ENCODE results near the gene SCN3A. TPM values are rescaled to one million over a fixed set of nuclear protein-coding genes. Genes with fewer than 3 reads are reported as not detected.

The SCN3A gene
- total RNA-seq, 1 experiment from 2014 or later = 0.07 TPM

DNA sequence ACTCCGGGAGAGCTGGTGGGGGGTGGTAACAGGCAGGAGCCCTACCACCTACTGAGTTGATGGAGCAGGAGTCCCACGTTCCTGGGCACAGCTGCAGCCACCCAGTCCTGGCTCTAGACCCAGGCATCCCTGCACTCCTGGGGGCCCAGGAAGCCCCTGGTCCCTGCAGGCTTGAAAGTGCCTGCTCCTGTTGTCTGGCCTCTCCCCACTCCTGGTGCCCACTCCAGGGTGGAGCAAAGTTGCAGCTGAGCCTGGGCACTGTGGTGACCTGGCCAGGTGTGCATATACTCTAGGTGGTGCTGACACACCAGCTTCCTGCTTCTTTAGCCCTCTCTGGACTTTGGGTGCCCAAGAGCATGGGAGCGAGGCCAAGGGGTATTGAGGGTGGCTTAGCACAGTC lies 129.5 kb downstream of the SCN3A start:
- ChIA-PET POLR2A (ENCODE audit: unreplicated experiment) (no interaction called here), CTCF (no interaction called here)
- no peaks in the 10 kb centered on the region for H3K4me1 ChIP-seq (ENCODE audit: insufficient read depth, low read length)
- no peak for DNase-seq
- TF ChIP-seq, protein P1, sequence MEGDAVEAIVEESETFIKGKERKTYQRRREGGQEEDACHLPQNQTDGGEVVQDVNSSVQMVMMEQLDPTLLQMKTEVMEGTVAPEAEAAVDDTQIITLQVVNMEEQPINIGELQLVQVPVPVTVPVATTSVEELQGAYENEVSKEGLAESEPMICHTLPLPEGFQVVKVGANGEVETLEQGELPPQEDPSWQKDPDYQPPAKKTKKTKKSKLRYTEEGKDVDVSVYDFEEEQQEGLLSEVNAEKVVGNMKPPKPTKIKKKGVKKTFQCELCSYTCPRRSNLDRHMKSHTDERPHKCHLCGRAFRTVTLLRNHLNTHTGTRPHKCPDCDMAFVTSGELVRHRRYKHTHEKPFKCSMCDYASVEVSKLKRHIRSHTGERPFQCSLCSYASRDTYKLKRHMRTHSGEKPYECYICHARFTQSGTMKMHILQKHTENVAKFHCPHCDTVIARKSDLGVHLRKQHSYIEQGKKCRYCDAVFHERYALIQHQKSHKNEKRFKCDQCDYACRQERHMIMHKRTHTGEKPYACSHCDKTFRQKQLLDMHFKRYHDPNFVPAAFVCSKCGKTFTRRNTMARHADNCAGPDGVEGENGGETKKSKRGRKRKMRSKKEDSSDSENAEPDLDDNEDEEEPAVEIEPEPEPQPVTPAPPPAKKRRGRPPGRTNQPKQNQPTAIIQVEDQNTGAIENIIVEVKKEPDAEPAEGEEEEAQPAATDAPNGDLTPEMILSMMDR (conservative IDR thresholded peaks at IDR 0.05; ENCODE audit: low read depth, low read length) = no peak
- no peak for TF ChIP-seq EZH2 (IDR thresholded peaks at IDR 0.05; ENCODE audit: low read length, unreplicated experiment)
- no peak for TF ChIP-seq EZH2phosphoT487 (IDR thresholded peaks at IDR 0.05; ENCODE audit: borderline replicate concordance, low read length)
- H3K4me3 ChIP-seq (ENCODE audit: low read length) = no peak overlapping the region
- no TSS peak for BruUV-seq (replicated peaks)
- intact Hi-C loops (cut with micrococcal nuclease) = no loop called here
- H3F3A ChIP-seq (ENCODE audit: low read length, unreplicated experiment) = no peaks in the 10 kb centered on the region
- no peaks in the 10 kb centered on the region for H3K36me3 ChIP-seq (ENCODE audit: low read depth, low read length)
- no peaks in the 10 kb centered on the region for H3K27me3 ChIP-seq (ENCODE audit: low read length)
- no peak overlapping the region for H3K27ac ChIP-seq (ENCODE audit: low read length)
- ATAC-seq = no peak
- H3K9ac ChIP-seq (ENCODE audit: low read length) = no peak overlapping the region
- H3K9me2 ChIP-seq (replicated peaks; ENCODE audit: low read length) = no peaks in the 10 kb centered on the region
- H3K9me3 ChIP-seq (ENCODE audit: low read length) = no peaks in the 10 kb centered on the region
- H3K79me2 ChIP-seq (ENCODE audit: low read length) = no peaks in the 10 kb centered on the region
- no peaks in the 10 kb centered on the region for H4K20me1 ChIP-seq (ENCODE audit: low read length)
- H3K4me2 ChIP-seq (ENCODE audit: low read length) = no peak overlapping the region
- no peak overlapping the region for H2AFZ ChIP-seq (ENCODE audit: low read length)

DNA sequence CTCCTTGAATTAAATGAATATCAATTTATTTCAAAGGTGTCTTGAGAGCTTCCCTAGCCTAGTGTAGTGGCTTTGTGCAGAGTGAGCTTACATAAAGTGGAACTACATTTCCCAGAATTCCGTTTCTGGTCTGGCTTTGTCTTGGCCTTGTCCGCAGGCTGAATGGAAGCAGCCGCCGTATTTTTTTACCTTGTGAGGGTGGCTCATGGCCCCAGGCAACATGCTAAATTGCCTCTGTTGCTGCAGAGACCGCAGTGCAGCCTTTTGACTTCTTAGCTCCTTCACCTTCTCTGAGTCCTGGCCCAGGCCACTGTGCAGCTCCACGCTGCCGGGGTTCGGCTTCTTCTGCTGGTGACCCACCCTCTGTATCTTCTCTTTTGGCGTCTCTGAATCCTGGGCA lies 133.8 kb downstream of the SCN3A start:
- Histone ChIP-seq H3K36me3 (ENCODE audit: low read depth, low read length) (no peaks in the 10 kb centered on the region), H3K9me2 (replicated peaks; ENCODE audit: low read length) (no peaks in the 10 kb centered on the region), H3K27ac (ENCODE audit: low read length) (no peak overlapping the region), H3K4me2 (ENCODE audit: low read length) (no peak overlapping the region), H3K9ac (ENCODE audit: low read length) (no peak overlapping the region), H3K9me3 (ENCODE audit: low read length) (no peaks in the 10 kb centered on the region), H2AFZ (ENCODE audit: low read length) (no peak overlapping the region), H3F3A (ENCODE audit: low read length, unreplicated experiment) (no peaks in the 10 kb centered on the region), H3K79me2 (ENCODE audit: low read length) (no peaks in the 10 kb centered on the region), H3K4me1 (ENCODE audit: insufficient read depth, low read length) (peaks cover 7% of the 10 kb centered on the region; the same call in 1 of the 2 replicates), H3K27me3 (ENCODE audit: low read length) (0 out of 2 replicates have a peak, but pooled peaks cover 5% of the 10 kb centered on the region), H3K4me3 (ENCODE audit: low read length) (no peak overlapping the region), H4K20me1 (ENCODE audit: low read length) (no peaks in the 10 kb centered on the region)
- ATAC-seq = no peak
- TF ChIP-seq EZH2 (IDR thresholded peaks at IDR 0.05; ENCODE audit: low read length, unreplicated experiment) (no peak), EZH2phosphoT487 (IDR thresholded peaks at IDR 0.05; ENCODE audit: borderline replicate concordance, low read length) (no peak)
- TF ChIP-seq, protein P1 (conservative IDR thresholded peaks at IDR 0.05; ENCODE audit: low read depth, low read length) = no peak
- ChIA-PET CTCF (no interaction called here), POLR2A (ENCODE audit: unreplicated experiment) (no interaction called here)
- intact Hi-C loops (cut with micrococcal nuclease) = no loop called here
- DNase-seq = no peak
- no TSS peak for BruUV-seq (replicated peaks)

DNA sequence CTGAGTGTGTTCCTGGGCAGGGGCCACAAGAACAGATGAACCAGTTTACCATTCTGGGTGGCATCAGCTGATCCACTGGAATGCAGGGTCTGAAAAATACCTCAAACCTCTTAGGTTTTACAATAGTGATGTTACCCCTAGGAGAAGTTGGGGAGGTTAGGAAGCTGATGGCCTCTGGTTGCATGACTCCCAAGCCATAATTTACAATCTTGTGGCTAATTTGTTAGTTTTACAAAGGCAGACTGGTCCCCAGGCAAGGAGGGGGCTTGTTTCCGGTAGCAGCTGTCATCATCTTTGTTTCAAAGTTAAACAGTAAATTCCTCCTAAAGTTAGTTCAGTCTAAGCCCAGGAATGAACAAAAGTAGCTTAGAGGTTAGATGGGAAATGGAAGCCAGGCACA lies 134.7 kb downstream of the SCN3A start:
- TF ChIP-seq, protein P1 (conservative IDR thresholded peaks at IDR 0.05; ENCODE audit: low read depth, low read length) = no peak
- TF ChIP-seq EZH2 (IDR thresholded peaks at IDR 0.05; ENCODE audit: low read length, unreplicated experiment) = no peak
- no peak for TF ChIP-seq EZH2phosphoT487 (IDR thresholded peaks at IDR 0.05; ENCODE audit: borderline replicate concordance, low read length)
- H3K27me3 ChIP-seq (ENCODE audit: low read length) = 0 out of 2 replicates have a peak, but pooled peaks cover 5% of the 10 kb centered on the region
- H3K9ac ChIP-seq (ENCODE audit: low read length) = no peak overlapping the region
- H3K4me3 ChIP-seq (ENCODE audit: low read length) = no peak overlapping the region
- no peaks in the 10 kb centered on the region for H4K20me1 ChIP-seq (ENCODE audit: low read length)
- intact Hi-C loops (cut with micrococcal nuclease) = no loop called here
- ATAC-seq (no peak), DNase-seq (no peak)
- H2AFZ ChIP-seq (ENCODE audit: low read length) = no peak overlapping the region
- POLR2A ChIA-PET (ENCODE audit: unreplicated experiment) = no interaction called here
- H3F3A ChIP-seq (ENCODE audit: low read length, unreplicated experiment) = no peaks in the 10 kb centered on the region
- H3K9me3 ChIP-seq (ENCODE audit: low read length) = no peaks in the 10 kb centered on the region
- H3K36me3 ChIP-seq (ENCODE audit: low read depth, low read length) = no peaks in the 10 kb centered on the region
- peaks cover 7% of the 10 kb centered on the region; the same call in 1 of the 2 replicates for H3K4me1 ChIP-seq (ENCODE audit: insufficient read depth, low read length)
- CTCF ChIA-PET = no interaction called here
- H3K4me2 ChIP-seq (ENCODE audit: low read length) = no peak overlapping the region
- H3K9me2 ChIP-seq (replicated peaks; ENCODE audit: low read length) = no peaks in the 10 kb centered on the region
- no peaks in the 10 kb centered on the region for H3K79me2 ChIP-seq (ENCODE audit: low read length)
- no peak overlapping the region for H3K27ac ChIP-seq (ENCODE audit: low read length)
- BruUV-seq (replicated peaks) = no TSS peak
